NB4 (cell line): ENCODE results near the gene OR8B12.

Experiments used
- DNase-seq: peaks from one replicate; pipeline ENCODE4 v3.0.0; 2010; ENCODE audit warnings: low read depth
- H3K4me3 ChIP-seq: one replicate; pipeline ENCODE4 v1.5.1; 2011; ENCODE audit warnings: mild to moderate bottlenecking, low read depth, low read length, moderate library complexity
- MYC ChIP-seq: IDR thresholded peaks from 2 replicates; pipeline ENCODE4 v1.6.1; 2011; ENCODE audit warnings: low read depth, low read length
- POLR2A ChIP-seq: IDR thresholded peaks from 2 replicates; pipeline ENCODE4 v1.6.1; 2011; ENCODE audit warnings: mild to moderate bottlenecking; ENCODE audit not compliant: insufficient read length; ENCODE audit errors: extremely low read depth
- TF ChIP-seq, protein P1 (sequence below): IDR thresholded peaks from 2 replicates; pipeline ENCODE4 v1.6.1; 2011; ENCODE audit warnings: low read depth, low read length
- TF ChIP-seq, protein P2 (sequence below): IDR thresholded peaks from one replicate; pipeline ENCODE4 v1.5.1; 2012; ENCODE audit warnings: low read depth, low read length

The OR8B12 gene

GRCh38 chr11:124499711-124500110, 43.7 kb downstream of the OR8B12 start:
- TF ChIP-seq, protein P1, sequence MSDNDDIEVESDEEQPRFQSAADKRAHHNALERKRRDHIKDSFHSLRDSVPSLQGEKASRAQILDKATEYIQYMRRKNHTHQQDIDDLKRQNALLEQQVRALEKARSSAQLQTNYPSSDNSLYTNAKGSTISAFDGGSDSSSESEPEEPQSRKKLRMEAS = no peak
- no peak for TF ChIP-seq MYC
- TF ChIP-seq, protein P2, sequence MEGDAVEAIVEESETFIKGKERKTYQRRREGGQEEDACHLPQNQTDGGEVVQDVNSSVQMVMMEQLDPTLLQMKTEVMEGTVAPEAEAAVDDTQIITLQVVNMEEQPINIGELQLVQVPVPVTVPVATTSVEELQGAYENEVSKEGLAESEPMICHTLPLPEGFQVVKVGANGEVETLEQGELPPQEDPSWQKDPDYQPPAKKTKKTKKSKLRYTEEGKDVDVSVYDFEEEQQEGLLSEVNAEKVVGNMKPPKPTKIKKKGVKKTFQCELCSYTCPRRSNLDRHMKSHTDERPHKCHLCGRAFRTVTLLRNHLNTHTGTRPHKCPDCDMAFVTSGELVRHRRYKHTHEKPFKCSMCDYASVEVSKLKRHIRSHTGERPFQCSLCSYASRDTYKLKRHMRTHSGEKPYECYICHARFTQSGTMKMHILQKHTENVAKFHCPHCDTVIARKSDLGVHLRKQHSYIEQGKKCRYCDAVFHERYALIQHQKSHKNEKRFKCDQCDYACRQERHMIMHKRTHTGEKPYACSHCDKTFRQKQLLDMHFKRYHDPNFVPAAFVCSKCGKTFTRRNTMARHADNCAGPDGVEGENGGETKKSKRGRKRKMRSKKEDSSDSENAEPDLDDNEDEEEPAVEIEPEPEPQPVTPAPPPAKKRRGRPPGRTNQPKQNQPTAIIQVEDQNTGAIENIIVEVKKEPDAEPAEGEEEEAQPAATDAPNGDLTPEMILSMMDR = no peak
- TF ChIP-seq POLR2A = no peak
- DNase-seq = no peak
- H3K4me3 ChIP-seq = no peak overlapping the region

DNA sequence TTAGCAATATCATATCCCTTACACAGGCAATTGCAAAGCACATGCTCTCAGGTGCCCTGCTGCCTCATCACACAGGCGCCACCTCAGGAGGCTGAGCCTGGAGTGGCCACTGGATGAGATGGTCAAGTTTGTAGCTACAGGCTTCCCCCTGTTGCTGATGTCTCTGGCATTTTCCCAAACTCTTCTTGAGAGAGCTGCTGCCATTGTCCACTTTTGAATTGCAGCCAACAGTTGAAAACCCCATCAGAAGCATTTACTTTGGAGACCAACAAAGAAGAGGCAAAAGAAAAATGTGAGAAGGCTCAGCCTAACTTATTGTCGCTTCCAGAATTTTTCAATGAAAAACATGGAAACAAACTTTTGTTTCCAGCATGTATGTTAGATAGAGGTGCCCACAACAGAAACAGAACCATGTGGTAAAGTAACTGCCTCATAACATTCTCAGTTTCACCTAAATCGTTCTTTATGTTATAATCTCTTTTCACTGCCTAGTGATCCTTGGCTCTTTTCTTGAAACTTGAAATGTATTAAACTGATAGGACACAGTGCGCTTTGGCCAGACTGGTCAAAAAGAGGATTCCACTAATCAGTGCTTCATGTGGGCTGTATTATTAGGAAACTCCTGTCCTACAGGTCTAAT, 50.3 kb downstream of the OR8B12 start:
- TF ChIP-seq, protein P2 = no peak
- no peak for TF ChIP-seq MYC
- TF ChIP-seq, protein P1 = no peak
- no peak for TF ChIP-seq POLR2A
- DNase-seq = no peak
- H3K4me3 ChIP-seq = no peak overlapping the region
